ENCODE data around the gene ALG12. TPM values are rescaled to one million over a fixed set of nuclear protein-coding genes. Genes with fewer than 3 reads are reported as not detected.

The ALG12 gene
- total RNA-seq: 28.4 TPM
- 27.2 TPM for polyA plus RNA-seq (ENCODE audit: insufficient read depth, low read depth, low replicate concordance)
- long read RNA-seq, donor 1, full-length matches to known transcripts: 6 of 6 reads
- long read RNA-seq, donor 1, partial matches to known transcripts: 0 of 6 reads
- long read RNA-seq, donor 1, other reads (novel, unspliced or antisense): 0 of 6 reads
- long read RNA-seq, donor 2, full-length matches to known transcripts: 5 of 5 reads
- long read RNA-seq, donor 2, partial matches to known transcripts: 0 of 5 reads
- long read RNA-seq, donor 2, other reads (novel, unspliced or antisense): 0 of 5 reads
- long read RNA-seq, donor 3, full-length matches to known transcripts: 2 of 2 reads
- long read RNA-seq, donor 3, partial matches to known transcripts: 0 of 2 reads
- long read RNA-seq, donor 3, other reads (novel, unspliced or antisense): 0 of 2 reads
- long read RNA-seq, donor 4, full-length matches to known transcripts: 4 of 4 reads
- long read RNA-seq, donor 4, partial matches to known transcripts: 0 of 4 reads
- long read RNA-seq, donor 4, other reads (novel, unspliced or antisense): 0 of 4 reads
- long read RNA-seq, donor 5: 0 reads
- long read RNA-seq, donor 6: 0 reads
- long read RNA-seq, donor 7, full-length matches to known transcripts: 19 of 38 reads
- long read RNA-seq, donor 7, partial matches to known transcripts: 3 of 38 reads
- long read RNA-seq, donor 7, other reads (novel, unspliced or antisense): 16 of 38 reads
- long read RNA-seq, donor 8, full-length matches to known transcripts: 4 of 4 reads
- long read RNA-seq, donor 8, partial matches to known transcripts: 0 of 4 reads
- long read RNA-seq, donor 8, other reads (novel, unspliced or antisense): 0 of 4 reads
- long read RNA-seq, donor 9, full-length matches to known transcripts: 6 of 6 reads
- long read RNA-seq, donor 9, partial matches to known transcripts: 0 of 6 reads
- long read RNA-seq, donor 9, other reads (novel, unspliced or antisense): 0 of 6 reads
- long read RNA-seq, donor 10, full-length matches to known transcripts: 5 of 26 reads
- long read RNA-seq, donor 10, partial matches to known transcripts: 21 of 26 reads
- long read RNA-seq, donor 10, other reads (novel, unspliced or antisense): 0 of 26 reads

DNA sequence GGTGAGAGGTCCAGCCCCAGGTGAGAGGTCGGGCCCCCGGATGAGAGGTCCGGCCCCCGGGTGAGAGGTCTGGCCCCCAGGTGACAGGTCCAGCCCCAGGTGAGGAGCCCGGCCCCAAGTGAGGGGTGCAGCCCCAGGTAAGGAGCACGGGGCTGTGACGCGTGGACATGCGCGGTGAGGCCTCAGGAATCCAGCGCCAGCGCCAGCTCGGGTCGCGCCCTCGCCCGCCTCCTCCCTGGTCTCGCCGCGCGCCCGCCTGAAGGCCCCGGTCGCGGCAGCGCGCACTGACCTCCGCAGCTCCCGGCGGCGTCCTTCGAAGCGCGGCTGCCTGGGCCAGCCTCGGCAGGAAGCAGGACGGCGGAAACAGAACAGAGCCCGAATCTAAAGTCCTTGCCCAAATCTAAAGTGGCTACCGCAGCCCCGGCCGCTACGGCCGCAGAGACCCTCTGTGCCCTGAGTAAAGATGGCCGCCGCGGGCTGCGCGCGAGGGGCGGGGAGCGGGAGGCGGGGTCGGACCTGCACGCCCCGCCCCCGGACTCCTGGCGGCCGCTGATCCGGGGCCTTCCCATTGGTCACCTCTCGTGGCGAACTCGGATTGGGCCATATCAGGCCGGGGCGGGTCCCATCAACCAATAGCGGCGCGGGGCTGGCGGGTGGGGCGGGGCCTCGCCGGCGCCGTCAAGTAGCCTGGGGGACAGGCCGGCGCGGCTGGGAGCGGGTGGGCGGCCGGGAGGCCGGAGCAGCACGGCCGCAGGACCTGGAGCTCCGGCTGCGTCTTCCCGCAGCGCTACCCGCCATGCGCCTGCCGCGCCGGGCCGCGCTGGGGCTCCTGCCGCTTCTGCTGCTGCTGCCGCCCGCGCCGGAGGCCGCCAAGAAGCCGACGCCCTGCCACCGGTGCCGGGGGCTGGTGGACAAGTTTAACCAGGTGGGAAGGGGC lies at the start of gene ALG12, which contains the start of gene CRELD2:
Gene ALG12, minus strand, starts transcription at position 465 of the 937 bp plus-strand sequence. CDS start 4,673 bp downstream, outside the sequence.
Gene CRELD2, plus strand, starts transcription at position 661 of the 937 bp plus-strand sequence. Its CDS starts 136 bp downstream, at position 797.
- Histone ChIP-seq H3K36me3 (ENCODE audit: control insufficient read depth in 2 of 3, insufficient read depth in 3 of 3, low read length in 3 of 3) (peaks cover 0 to 9% (median 2%) of the 10 kb centered on the region in 3 donors), H3K27me3 (ENCODE audit: control insufficient read depth, insufficient read depth, low read length) (no peaks in the 10 kb centered on the region), H3K4me3 (ENCODE audit: low read length in 3 of 3) (peak within 1 kb of the TSS; percentile 40 to 80 (median 69)), H3K4me1 (ENCODE audit: control insufficient read depth in 2 of 3, insufficient read depth in 2 of 3, low read depth in 1 of 3, low read length in 3 of 3) (peaks cover 0 to 10% (median 0%) of the 10 kb centered on the region in 3 donors), H3K9me3 (ENCODE audit: control insufficient read depth in 2 of 3, insufficient read depth in 1 of 3, low read length in 3 of 3) (no peaks in the 10 kb centered on the region), H3K27ac (ENCODE audit: low read depth in 2 of 2, low read length in 2 of 2) (peak within 1 kb of the TSS; percentile 97 to 98), H3K9ac (ENCODE audit: low read length in 3 of 3) (peak within 1 kb of the TSS in 2 of 3 donors; percentile 55 to 80)
- TF ChIP-seq CTCF (IDR thresholded peaks at IDR 0.05; ENCODE audit: borderline replicate concordance, extremely low read depth, insufficient read depth): no peak
- intact Hi-C loops (cut with DNase I): no loop called here
- FAIRE-seq: no peak
- peak; percentile 98 to 99 (median 99) for DNase-seq

DNA sequence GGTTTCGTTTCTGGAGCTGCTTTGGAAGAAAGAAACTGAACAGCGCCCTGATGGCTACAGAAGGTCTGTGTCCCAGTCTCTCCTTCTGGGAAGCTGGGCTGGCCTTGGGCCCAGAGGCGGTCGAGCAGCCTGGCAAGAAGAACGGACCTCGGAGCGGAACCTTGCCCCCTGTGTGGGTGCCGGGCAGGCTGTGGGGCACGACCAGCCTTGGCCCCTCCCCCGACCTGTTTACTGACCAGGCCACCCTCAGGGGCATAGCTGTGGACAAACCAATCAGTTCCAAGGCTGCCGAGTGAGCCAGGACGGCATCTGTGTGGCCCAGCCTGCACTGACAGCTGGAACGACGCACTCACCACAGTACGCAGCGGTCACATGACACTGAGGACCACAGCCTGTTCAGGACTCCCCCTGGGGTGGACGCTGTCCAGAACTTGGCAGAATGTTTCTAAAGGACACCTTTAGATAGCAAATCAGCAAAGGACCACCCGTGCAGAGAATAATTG lies 49.5 kb upstream of the ALG12 start:
- Histone ChIP-seq H3K4me3 (ENCODE audit: low read length in 3 of 3) (peak overlapping the region in 1 of 3 donors; percentile 41), H3K27ac (ENCODE audit: low read depth in 2 of 2, low read length in 2 of 2) (peak overlapping the region; percentile 97), H3K4me1 (ENCODE audit: control insufficient read depth in 2 of 3, insufficient read depth in 2 of 3, low read depth in 1 of 3, low read length in 3 of 3) (peaks cover 2 to 66% (median 54%) of the 10 kb centered on the region in 3 donors), H3K9me3 (ENCODE audit: control insufficient read depth in 2 of 3, insufficient read depth in 1 of 3, low read length in 3 of 3) (no peaks in the 10 kb centered on the region), H3K9ac (ENCODE audit: low read length in 3 of 3) (peak overlapping the region in 1 of 3 donors; percentile 70), H3K27me3 (ENCODE audit: control insufficient read depth, insufficient read depth, low read length) (peaks cover 4% of the 10 kb centered on the region), H3K36me3 (ENCODE audit: control insufficient read depth in 2 of 3, insufficient read depth in 3 of 3, low read length in 3 of 3) (peaks cover 0 to 16% (median 7%) of the 10 kb centered on the region in 3 donors)
- no peak for TF ChIP-seq CTCF (IDR thresholded peaks at IDR 0.05; ENCODE audit: borderline replicate concordance, extremely low read depth, insufficient read depth)
- FAIRE-seq (no peak), DNase-seq (peak in 4 of 5 donors; percentile 22 to 93 (median 66))
- intact Hi-C loops (cut with DNase I): no loop called here
